ENCODE results near the gene PMPCA.

DNA sequence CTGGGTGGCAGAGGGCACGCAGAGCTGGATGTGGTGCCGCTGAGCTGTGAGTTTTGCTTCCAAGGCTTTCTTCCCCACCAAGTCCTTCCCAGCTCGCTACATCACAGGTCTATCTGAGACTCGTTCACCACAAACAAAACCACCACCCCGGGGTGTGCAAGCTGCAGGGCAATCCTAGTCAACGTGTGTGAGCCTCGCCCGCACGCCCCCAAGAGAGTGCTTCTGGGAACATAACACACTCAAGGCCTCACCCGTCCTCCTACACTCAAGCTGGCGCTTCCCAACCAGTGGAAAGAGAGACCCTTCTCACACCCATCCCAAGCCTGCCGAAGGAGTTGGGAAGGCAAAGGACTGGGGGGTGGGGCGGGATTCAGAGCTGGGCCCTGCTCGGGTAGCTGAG, 21.1 kb upstream of the PMPCA start:
- TF ChIP-seq, protein P1, sequence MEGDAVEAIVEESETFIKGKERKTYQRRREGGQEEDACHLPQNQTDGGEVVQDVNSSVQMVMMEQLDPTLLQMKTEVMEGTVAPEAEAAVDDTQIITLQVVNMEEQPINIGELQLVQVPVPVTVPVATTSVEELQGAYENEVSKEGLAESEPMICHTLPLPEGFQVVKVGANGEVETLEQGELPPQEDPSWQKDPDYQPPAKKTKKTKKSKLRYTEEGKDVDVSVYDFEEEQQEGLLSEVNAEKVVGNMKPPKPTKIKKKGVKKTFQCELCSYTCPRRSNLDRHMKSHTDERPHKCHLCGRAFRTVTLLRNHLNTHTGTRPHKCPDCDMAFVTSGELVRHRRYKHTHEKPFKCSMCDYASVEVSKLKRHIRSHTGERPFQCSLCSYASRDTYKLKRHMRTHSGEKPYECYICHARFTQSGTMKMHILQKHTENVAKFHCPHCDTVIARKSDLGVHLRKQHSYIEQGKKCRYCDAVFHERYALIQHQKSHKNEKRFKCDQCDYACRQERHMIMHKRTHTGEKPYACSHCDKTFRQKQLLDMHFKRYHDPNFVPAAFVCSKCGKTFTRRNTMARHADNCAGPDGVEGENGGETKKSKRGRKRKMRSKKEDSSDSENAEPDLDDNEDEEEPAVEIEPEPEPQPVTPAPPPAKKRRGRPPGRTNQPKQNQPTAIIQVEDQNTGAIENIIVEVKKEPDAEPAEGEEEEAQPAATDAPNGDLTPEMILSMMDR (IDR thresholded peaks at IDR 0.05) = no peak
- TF ChIP-seq POLR2A (IDR thresholded peaks at IDR 0.05) = no peak
